Measurements from ENCODE around the gene PKP2.
"Not testable (repeated sequence)": the region's sequence is repeated elsewhere in the genome, so short reads cannot be mapped to it uniquely, and the experiment has no call there.

The PKP2 gene

GRCh38 chr12:32895688-32896431 is 717 bp downstream of the PKP2 start:
- DNase-seq = no peak

GRCh38 chr12:32894566-32894965 is 2.0 kb downstream of the PKP2 start:
- no peak for DNase-seq

GRCh38 chr12:32893458-32893857 is 3.1 kb downstream of the PKP2 start:
- peak in 1 of 5 experiments; percentile 27 for DNase-seq

GRCh38 chr12:32893043-32893442 is 3.5 kb downstream of the PKP2 start:
- DNase-seq = peak in 1 of 5 experiments; percentile 37

GRCh38 chr12:32892369-32892768 is 4.2 kb downstream of the PKP2 start:
- not testable (repeated sequence) for DNase-seq

GRCh38 chr12:32891956-32892355 is 4.6 kb downstream of the PKP2 start:
- no peak for DNase-seq

- no peak for DNase-seq
Observed at GRCh38 chr12:32891526-32891925, 5.1 kb downstream of the PKP2 start.

GRCh38 chr12:32889011-32889760 is 7.4 kb downstream of the PKP2 start:
- no peak for DNase-seq

- no peak for DNase-seq
Observed at GRCh38 chr12:32887058-32887457, 9.5 kb downstream of the PKP2 start.

- no peak for DNase-seq
Observed at GRCh38 chr12:32885831-32886230, 10.7 kb downstream of the PKP2 start.

- no peak for DNase-seq
Observed at GRCh38 chr12:32884962-32885361, 11.6 kb downstream of the PKP2 start.

GRCh38 chr12:32881702-32882101 is 14.9 kb downstream of the PKP2 start:
- no peak for DNase-seq

GRCh38 chr12:32881107-32881506 is 15.5 kb downstream of the PKP2 start:
- DNase-seq = no peak

GRCh38 chr12:32879066-32879465 is 17.5 kb downstream of the PKP2 start:
- not testable (repeated sequence) for DNase-seq

- no peak for DNase-seq
Observed at GRCh38 chr12:32877601-32878459, 18.7 kb downstream of the PKP2 start.

GRCh38 chr12:32876004-32876403 is 20.6 kb downstream of the PKP2 start:
- no peak for DNase-seq

- DNase-seq = no peak
Observed at GRCh38 chr12:32874975-32875374, 21.6 kb downstream of the PKP2 start.

GRCh38 chr12:32874078-32874477 is 22.5 kb downstream of the PKP2 start:
- no peak for DNase-seq

GRCh38 chr12:32872416-32872815 is 24.2 kb downstream of the PKP2 start:
- not testable (repeated sequence) for DNase-seq

- no peak for DNase-seq
Observed at GRCh38 chr12:32870716-32871115, 25.9 kb downstream of the PKP2 start.

GRCh38 chr12:32868885-32869284 is 27.7 kb downstream of the PKP2 start:
- DNase-seq = no peak

GRCh38 chr12:32864731-32865130 is 31.8 kb downstream of the PKP2 start:
- DNase-seq = no peak

- DNase-seq = no peak
Observed at GRCh38 chr12:32863128-32863527, 33.4 kb downstream of the PKP2 start.

Data from T-helper 2 cell (primary cell).